GM18909 (cell line): Measurements from ENCODE around the gene SBSN.

Experiments
- ATAC-seq: cut with Tn5 transposase; IDR thresholded peaks from one replicate; pipeline ENCODE4 v1.9.1; 2021; ENCODE audit warnings: mild to moderate bottlenecking; ENCODE audit not compliant: unreplicated experiment, poor library complexity

The SBSN gene

GRCh38 chr19:35534803-35535480 is 6.8 kb upstream of the SBSN start:
- ATAC-seq: no peak

GRCh38 chr19:35533822-35534392 is 5.8 kb upstream of the SBSN start:
- no peak for ATAC-seq

- no peak for ATAC-seq
Observed at GRCh38 chr19:35533201-35533821, 5.2 kb upstream of the SBSN start, which contains the start of gene GAPDHS. Gene GAPDHS (plus strand): TSS chr19:35533456. CDS start chr19:35533528, 72 bp downstream.

- no peak for ATAC-seq
Observed at GRCh38 chr19:35531291-35531690, 3.2 kb upstream of the SBSN start.

- ATAC-seq: no peak
Observed at GRCh38 chr19:35529241-35530218, 1.4 kb upstream of the SBSN start.

GRCh38 chr19:35525873-35526272 is 2.2 kb downstream of the SBSN start:
- ATAC-seq: no peak

GRCh38 chr19:35524181-35524837 is 3.8 kb downstream of the SBSN start:
- no peak for ATAC-seq

- no peak for ATAC-seq
Observed at GRCh38 chr19:35522745-35523327, 5.3 kb downstream of the SBSN start.

- ATAC-seq: no peak
Observed at GRCh38 chr19:35521124-35521743, 6.9 kb downstream of the SBSN start.

- ATAC-seq: no peak
Observed at GRCh38 chr19:35519291-35519690, 8.8 kb downstream of the SBSN start.

GRCh38 chr19:35518313-35518712 is 9.8 kb downstream of the SBSN start:
- no peak for ATAC-seq

GRCh38 chr19:35517342-35517741 is 10.8 kb downstream of the SBSN start:
- no peak for ATAC-seq

- no peak for ATAC-seq
Observed at GRCh38 chr19:35516310-35516709, 11.8 kb downstream of the SBSN start.

GRCh38 chr19:35514282-35514809 is 13.8 kb downstream of the SBSN start:
- no peak for ATAC-seq

- no peak for ATAC-seq
Observed at GRCh38 chr19:35513628-35514281, 14.4 kb downstream of the SBSN start, which contains the start of gene DMKN. Gene DMKN (minus strand): TSS chr19:35513649. CDS start chr19:35513475, 174 bp downstream.

- no peak for ATAC-seq
Observed at GRCh38 chr19:35512831-35513627, 15.1 kb downstream of the SBSN start.

- no peak for ATAC-seq
Observed at GRCh38 chr19:35511337-35511736, 16.8 kb downstream of the SBSN start.

GRCh38 chr19:35510626-35510964 is 17.5 kb downstream of the SBSN start:
- ATAC-seq: no peak
